GM12891 (cell line): ENCODE results near the gene UCP3.

ENCODE experiments used
- POLR2A ChIP-seq: IDR thresholded peaks from 2 replicates; pipeline ENCODE4 v1.6.1; 2011; ENCODE audit warnings: low read depth, low read length, control low read depth
- POLR2AphosphoS5 ChIP-seq: IDR thresholded peaks from 2 replicates; pipeline ENCODE4 v1.6.1; 2011; ENCODE audit warnings: low read depth, low read length, control low read depth
- SPI1 ChIP-seq: IDR thresholded peaks from 2 replicates; pipeline ENCODE4 v1.6.1; 2011; ENCODE audit warnings: low read depth, low read length, control low read depth
- TAF1 ChIP-seq: IDR thresholded peaks from 2 replicates; pipeline ENCODE4 v1.6.1; 2011; ENCODE audit warnings: low read depth, low read length, control low read depth

GRCh38 chr11:74013141-74013540, 4.3 kb upstream of the UCP3 start:
- TF ChIP-seq POLR2A (no peak), POLR2AphosphoS5 (no peak), TAF1 (no peak), SPI1 (no peak)
